ENCODE measurements around the gene SPOUT1.

DNA sequence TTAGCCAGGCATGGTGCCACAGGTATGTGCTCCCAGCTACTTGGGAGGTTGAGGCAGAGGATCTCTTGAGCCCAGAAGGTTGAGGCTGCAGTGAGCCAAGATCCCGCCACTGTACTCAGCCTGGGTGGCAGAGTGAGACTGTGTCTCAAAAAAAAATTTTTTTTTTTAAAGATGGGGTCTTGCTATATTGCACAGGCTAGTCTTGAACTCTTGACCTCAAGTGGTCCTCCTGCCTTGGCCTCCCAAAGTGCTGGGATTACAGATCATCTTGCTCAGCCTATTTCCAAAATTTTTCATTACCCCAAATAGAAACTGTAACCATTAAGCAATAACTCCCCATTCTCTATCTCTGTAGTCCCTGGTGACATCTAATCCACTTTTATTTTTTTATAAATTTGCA lies 46.9 kb downstream of the SPOUT1 start:
- TF ChIP-seq POLR2A (IDR thresholded peaks at IDR 0.05) (no peak), CTCF (IDR thresholded peaks at IDR 0.05) (no peak), EP300 (IDR thresholded peaks at IDR 0.05) (no peak)

Measured in sigmoid colon (tissue), 4 donors.